WTC11 (cell line): ENCODE measurements around the gene CCBE1. TPM values are rescaled to one million over a fixed set of nuclear protein-coding genes. Genes with fewer than 3 reads are reported as not detected.

Experiments used
- ATAC-seq: fragments of 200-7000 bp; cut with Tn5 transposase; 2 replicates; pipeline ENCODE4 v1.10.0; 2021; ENCODE audit warnings: mild to moderate bottlenecking, moderate library complexity
- CTCF ChIA-PET: fragments of 300-600 bp; sonication (Branson Sonifier 250); formaldehyde crosslinking; loops from one replicate; lab custom pipeline; 2021; ENCODE audit warnings: antibody characterized with exemption; lab: Charles Lee
- POLR2A ChIA-PET: fragments of 350-600 bp; sonication (Branson Sonifier 250); formaldehyde crosslinking; loops from one replicate; lab custom pipeline; 2021; ENCODE audit warnings: antibody characterized with exemption; lab: Charles Lee
- DNase-seq: peaks from one replicate; pipeline ENCODE4 v3.0.0; 2021; ENCODE audit warnings: low spot score
- H3K27ac Mint-ChIP-seq: 2 replicates; pipeline ENCODE4 v1.8.0; 2021; ENCODE audit warnings: mixed read lengths
- H3K27me3 Mint-ChIP-seq: 2 replicates; pipeline ENCODE4 v1.8.0; 2021; ENCODE audit warnings: low read depth, mild to moderate bottlenecking, moderate library complexity, mixed read lengths
- H3K36me3 Mint-ChIP-seq: 2 replicates; pipeline ENCODE4 v1.8.0; 2021; ENCODE audit warnings: mixed read lengths
- H3K4me1 Mint-ChIP-seq: 2 replicates; pipeline ENCODE4 v1.8.0; 2022; ENCODE audit warnings: mixed read lengths
- H3K4me3 Mint-ChIP-seq: 2 replicates; pipeline ENCODE4 v1.8.0; 2021; ENCODE audit warnings: mild to moderate bottlenecking, moderate library complexity, mixed read lengths
- H3K9me3 Mint-ChIP-seq: 2 replicates; pipeline ENCODE4 v1.8.0; 2021; ENCODE audit warnings: mixed read lengths
- ATF1 ChIP-seq: sonication (generic); formaldehyde crosslinking; IDR thresholded peaks from 2 replicates; pipeline ENCODE4 v1.8.1; 2023; ENCODE audit warnings: mild to moderate bottlenecking, moderate library complexity, missing genetic modification reagents
- ATF2 ChIP-seq: sonication (generic); formaldehyde crosslinking; IDR thresholded peaks from 2 replicates; pipeline ENCODE4 v1.8.1; 2022; ENCODE audit warnings: low read depth, missing genetic modification reagents, borderline replicate concordance
- CDX4 ChIP-seq: fragments of 250-450 bp; sonication (Bioruptor Pico); IDR thresholded peaks from 2 replicates; pipeline ENCODE4 v1.9.0; 2021; ENCODE audit warnings: moderate library complexity, mild to moderate bottlenecking, inconsistent platforms, borderline replicate concordance
- CREM ChIP-seq: sonication (generic); formaldehyde crosslinking; IDR thresholded peaks from 2 replicates; pipeline ENCODE4 v1.8.1; 2022; ENCODE audit warnings: mild to moderate bottlenecking, missing genetic modification reagents, moderate library complexity
- CTCF ChIP-seq: fragments of 200-600 bp; IDR thresholded peaks from 2 replicates; pipeline ENCODE4 v1.8.0; 2022; ENCODE audit warnings: antibody characterized with exemption
- ESRRA ChIP-seq: sonication (generic); formaldehyde crosslinking; IDR thresholded peaks from 2 replicates; pipeline ENCODE4 v1.8.1; 2022; ENCODE audit warnings: mild to moderate bottlenecking, missing genetic modification reagents, borderline replicate concordance
- FOXK1 ChIP-seq: sonication (generic); formaldehyde crosslinking; IDR thresholded peaks from 2 replicates; pipeline ENCODE4 v1.8.0; 2022; ENCODE audit warnings: mild to moderate bottlenecking, moderate library complexity, missing genetic modification reagents
- FOXP4 ChIP-seq: sonication (generic); formaldehyde crosslinking; IDR thresholded peaks from 2 replicates; pipeline ENCODE4 v1.8.0; 2022; ENCODE audit warnings: mild to moderate bottlenecking, missing genetic modification reagents
- GABPB1 ChIP-seq: sonication (generic); formaldehyde crosslinking; IDR thresholded peaks from 2 replicates; pipeline ENCODE4 v1.8.1; 2023; ENCODE audit warnings: mild to moderate bottlenecking, missing genetic modification reagents
- GTF2I ChIP-seq: fragments of 250-450 bp; sonication (Bioruptor Pico); conservative IDR thresholded peaks from 2 replicates; pipeline ENCODE4 v1.4.0; 2021; ENCODE audit warnings: mild to moderate bottlenecking
- HMGA2 ChIP-seq: fragments of 250-450 bp; sonication (Bioruptor Pico); IDR thresholded peaks from 2 replicates; pipeline ENCODE4 v1.4.0; 2021; ENCODE audit warnings: mild to moderate bottlenecking, moderate library complexity
- IRF2 ChIP-seq: sonication (generic); formaldehyde crosslinking; IDR thresholded peaks from 2 replicates; pipeline ENCODE4 v1.8.0; 2022; ENCODE audit warnings: low read depth, missing genetic modification reagents, borderline replicate concordance
- MXD4 ChIP-seq: fragments of 250-450 bp; sonication (Bioruptor Pico); IDR thresholded peaks from 2 replicates; pipeline ENCODE4 v1.8.0; 2021; ENCODE audit warnings: mild to moderate bottlenecking, moderate library complexity, borderline replicate concordance
- MYBL2 ChIP-seq: sonication (generic); formaldehyde crosslinking; IDR thresholded peaks from 2 replicates; pipeline ENCODE4 v1.8.1; 2023; ENCODE audit warnings: mild to moderate bottlenecking, moderate library complexity, missing genetic modification reagents
- OVOL2 ChIP-seq: fragments of 250-450 bp; sonication (Bioruptor Pico); IDR thresholded peaks from 2 replicates; pipeline ENCODE4 v1.9.0; 2021; ENCODE audit warnings: mild to moderate bottlenecking, borderline replicate concordance
- PRRX2 ChIP-seq: fragments of 250-450 bp; sonication (Bioruptor Pico); IDR thresholded peaks from 2 replicates; pipeline ENCODE4 v1.8.0; 2021; ENCODE audit warnings: mild to moderate bottlenecking
- SMAD4 ChIP-seq: sonication (generic); formaldehyde crosslinking; IDR thresholded peaks from 2 replicates; pipeline ENCODE4 v1.8.0; 2022; ENCODE audit warnings: mild to moderate bottlenecking, missing genetic modification reagents
- TEAD1 ChIP-seq: sonication (generic); formaldehyde crosslinking; IDR thresholded peaks from 2 replicates; pipeline ENCODE4 v1.8.0; 2022; ENCODE audit warnings: mild to moderate bottlenecking, missing genetic modification reagents
- USF2 ChIP-seq: sonication (generic); formaldehyde crosslinking; IDR thresholded peaks from 2 replicates; pipeline ENCODE4 v1.8.1; 2023; ENCODE audit warnings: mild to moderate bottlenecking, missing genetic modification reagents, moderate library complexity
- ZBTB43 ChIP-seq: sonication (generic); formaldehyde crosslinking; IDR thresholded peaks from 2 replicates; pipeline ENCODE4 v1.8.1; 2023; ENCODE audit warnings: mild to moderate bottlenecking, missing genetic modification reagents
- ZNF232 ChIP-seq: sonication (generic); formaldehyde crosslinking; IDR thresholded peaks from 2 replicates; pipeline ENCODE4 v1.8.0; 2022; ENCODE audit warnings: mild to moderate bottlenecking, missing genetic modification reagents
- ZNF263 ChIP-seq: sonication (generic); formaldehyde crosslinking; IDR thresholded peaks from 2 replicates; pipeline ENCODE4 v1.8.1; 2022; ENCODE audit warnings: low read depth, mild to moderate bottlenecking, moderate library complexity, missing genetic modification reagents
- ZNF317 ChIP-seq: sonication (generic); formaldehyde crosslinking; IDR thresholded peaks from 2 replicates; pipeline ENCODE4 v1.8.1; 2023; ENCODE audit warnings: low read depth, mild to moderate bottlenecking, moderate library complexity, missing genetic modification reagents, borderline replicate concordance
- ZNF396 ChIP-seq: fragments of 250-450 bp; sonication (Bioruptor Pico); IDR thresholded peaks from 2 replicates; pipeline ENCODE4 v1.8.0; 2021; ENCODE audit warnings: mild to moderate bottlenecking, moderate library complexity, borderline replicate concordance
- total RNA-seq: library from RNA; stranded (reverse); gene quantifications from 3 replicates; pipeline ENCODE4 v1.2.3, GENCODE V29; 2021

Gene CCBE1
- total RNA-seq, 1 experiment from 2014 or later: 9.7 TPM

GRCh38 chr18:59704146-59704545 lies 6.9 kb upstream of the CCBE1 start:
- CTCF ChIA-PET: interaction anchor here (0.6 to 1.4 kb wide), 2 partner anchors 72 to 78 kb away, joined by 3 to 4 read pairs; no protein-coding TSS in a partner anchor
- H3K4me1 Mint-ChIP-seq: peaks cover 44% of the 10 kb centered on the region

GRCh38 chr18:59701272-59701671 lies 4.0 kb upstream of the CCBE1 start:
- Mint-ChIP-seq H3K9me3 (no peaks in the 10 kb centered on the region), H3K4me1 (peaks cover 41% of the 10 kb centered on the region), H3K4me3 (no peak overlapping the region)
- ATAC-seq: no peak
- no peak for TF ChIP-seq CDX4
- TF ChIP-seq TEAD1 (CRISPR knock-in tag): no peak
- no peak for TF ChIP-seq PRRX2 (CRISPR knock-in tag)
- no peak for TF ChIP-seq FOXK1 (CRISPR knock-in tag)
- no peak for TF ChIP-seq ZNF317
- TF ChIP-seq ZNF232 (CRISPR knock-in tag): no peak
- no peak for TF ChIP-seq GABPB1
- no peak for TF ChIP-seq ZBTB43 (CRISPR knock-in tag)
- TF ChIP-seq MXD4: no peak
- no peak for TF ChIP-seq ZNF396 (CRISPR knock-in tag)
- TF ChIP-seq USF2 (CRISPR knock-in tag): no peak
- TF ChIP-seq ZNF263 (CRISPR knock-in tag): no peak
- TF ChIP-seq ESRRA (CRISPR knock-in tag): no peak
- TF ChIP-seq HMGA2 (CRISPR knock-in tag): no peak
- TF ChIP-seq, all 79 proteins: peak for 0
- peaks cover 30% of the 10 kb centered on the region for H3K27me3 Mint-ChIP-seq
- H3K36me3 Mint-ChIP-seq: no peaks in the 10 kb centered on the region
- ChIA-PET CTCF (interaction anchor here (0.9 to 2.2 kb wide), 2 partner anchors 55 to 123 kb away, joined by 3 to 6 read pairs; no protein-coding TSS in a partner anchor), POLR2A (no interaction called here)
- no peak overlapping the region for H3K27ac Mint-ChIP-seq
- DNase-seq: no peak

More at GRCh38 chr18:59704146-59704545, 6.9 kb upstream of the CCBE1 start:
- DNase-seq (no peak), ATAC-seq (no peak)
- Mint-ChIP-seq H3K4me3 (no peak overlapping the region), H3K27ac (no peak overlapping the region), H3K9me3 (no peaks in the 10 kb centered on the region), H3K36me3 (no peaks in the 10 kb centered on the region), H3K27me3 (peaks cover 7% of the 10 kb centered on the region)
- TF ChIP-seq CTCF (no peak), SMAD4 (CRISPR knock-in tag) (no peak), ZNF317 (no peak), ATF1 (no peak), IRF2 (no peak), USF2 (CRISPR knock-in tag) (no peak)
- POLR2A ChIA-PET: no interaction called here

- H3K36me3 Mint-ChIP-seq: no peaks in the 10 kb centered on the region
- H3K4me1 Mint-ChIP-seq: peaks cover 46% of the 10 kb centered on the region
- no peak for ATAC-seq
- CTCF ChIA-PET: interaction anchor here (1.1 to 1.3 kb wide), 3 partner anchors 10 to 123 kb away, joined by 3 to 6 read pairs (median 5); no protein-coding TSS in a partner anchor
- POLR2A ChIA-PET: no interaction called here
- H3K4me3 Mint-ChIP-seq: no peak overlapping the region
- no peaks in the 10 kb centered on the region for H3K9me3 Mint-ChIP-seq
- H3K27ac Mint-ChIP-seq: no peak overlapping the region
- peaks cover 37% of the 10 kb centered on the region for H3K27me3 Mint-ChIP-seq
- DNase-seq: no peak
- TF ChIP-seq GTF2I (CRISPR knock-in tag) (no peak), OVOL2 (no peak), CREM (CRISPR knock-in tag) (no peak), ATF2 (CRISPR knock-in tag) (no peak), MYBL2 (no peak), FOXP4 (CRISPR knock-in tag) (no peak)
Observed at GRCh38 chr18:59700535-59700967, 3.3 kb upstream of the CCBE1 start.
